Measurements from ENCODE around the gene MPZ.

MPZ gene

DNA sequence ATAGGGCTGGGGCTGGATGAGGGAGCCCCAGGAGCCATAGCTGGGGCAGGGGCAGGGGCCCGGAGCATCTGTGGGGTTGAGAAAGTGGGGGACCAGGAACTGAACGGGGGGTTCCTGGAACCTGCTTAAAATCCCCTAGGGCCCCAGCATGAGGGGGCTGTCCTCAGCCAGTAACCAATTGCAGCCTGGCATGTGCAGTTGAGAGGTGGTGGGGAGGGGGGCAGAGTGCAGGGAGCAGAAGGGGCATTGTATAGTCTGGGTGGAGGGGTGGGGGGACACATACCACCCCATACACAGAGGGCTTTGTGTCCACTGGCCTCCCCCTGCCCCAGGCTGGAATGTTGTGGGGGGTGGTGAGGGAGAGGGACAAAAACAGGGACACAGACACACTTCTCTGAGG is at the start of gene MPZ:
Gene MPZ (minus strand): TSS at position 101 of the 400 bp plus-strand sequence. CDS start 63 bp downstream, at position 38.
- in situ Hi-C loops (cut with MboI; ENCODE audit: low sequenced_read_pairs, unreplicated experiment) = no loop called here
- TF ChIP-seq, protein P1, sequence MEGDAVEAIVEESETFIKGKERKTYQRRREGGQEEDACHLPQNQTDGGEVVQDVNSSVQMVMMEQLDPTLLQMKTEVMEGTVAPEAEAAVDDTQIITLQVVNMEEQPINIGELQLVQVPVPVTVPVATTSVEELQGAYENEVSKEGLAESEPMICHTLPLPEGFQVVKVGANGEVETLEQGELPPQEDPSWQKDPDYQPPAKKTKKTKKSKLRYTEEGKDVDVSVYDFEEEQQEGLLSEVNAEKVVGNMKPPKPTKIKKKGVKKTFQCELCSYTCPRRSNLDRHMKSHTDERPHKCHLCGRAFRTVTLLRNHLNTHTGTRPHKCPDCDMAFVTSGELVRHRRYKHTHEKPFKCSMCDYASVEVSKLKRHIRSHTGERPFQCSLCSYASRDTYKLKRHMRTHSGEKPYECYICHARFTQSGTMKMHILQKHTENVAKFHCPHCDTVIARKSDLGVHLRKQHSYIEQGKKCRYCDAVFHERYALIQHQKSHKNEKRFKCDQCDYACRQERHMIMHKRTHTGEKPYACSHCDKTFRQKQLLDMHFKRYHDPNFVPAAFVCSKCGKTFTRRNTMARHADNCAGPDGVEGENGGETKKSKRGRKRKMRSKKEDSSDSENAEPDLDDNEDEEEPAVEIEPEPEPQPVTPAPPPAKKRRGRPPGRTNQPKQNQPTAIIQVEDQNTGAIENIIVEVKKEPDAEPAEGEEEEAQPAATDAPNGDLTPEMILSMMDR (IDR thresholded peaks at IDR 0.05; ENCODE audit: borderline replicate concordance, control extremely low read depth, extremely low read depth, insufficient read depth, missing control alignments) = no peak
- DNase-seq (ENCODE audit: low spot score) = no peak

- DNase-seq (ENCODE audit: low spot score) = no peak
- in situ Hi-C loops (cut with MboI; ENCODE audit: low sequenced_read_pairs, unreplicated experiment) = no loop called here
- TF ChIP-seq, protein P1 (IDR thresholded peaks at IDR 0.05; ENCODE audit: borderline replicate concordance, control extremely low read depth, extremely low read depth, insufficient read depth, missing control alignments) = no peak
Measured at GRCh38 chr1:161359291-161359690, 49.5 kb upstream of the MPZ start.

DNA sequence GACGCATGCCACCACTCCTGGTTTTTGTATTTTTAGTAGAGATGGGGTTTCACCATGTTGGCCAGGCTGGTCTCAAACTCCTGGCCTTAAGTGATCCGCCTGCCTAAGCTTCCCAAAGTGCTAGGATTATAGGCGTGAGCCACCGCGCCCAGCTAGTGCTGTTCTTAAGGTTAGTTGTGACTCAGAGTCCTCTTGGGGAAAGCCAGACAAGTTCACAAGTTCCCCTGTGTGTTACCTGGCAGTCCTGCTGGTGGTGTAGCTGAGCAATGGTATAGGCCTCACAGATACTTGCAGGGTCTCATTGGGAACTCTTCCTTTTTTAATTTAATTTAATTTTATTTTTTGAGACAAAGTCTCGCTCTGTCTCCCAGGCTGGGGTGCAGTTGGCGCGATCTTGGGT is 47.3 kb upstream of the MPZ start:
- in situ Hi-C loops (cut with MboI; ENCODE audit: low sequenced_read_pairs, unreplicated experiment) = no loop called here
- DNase-seq (ENCODE audit: low spot score) = no peak

DNA sequence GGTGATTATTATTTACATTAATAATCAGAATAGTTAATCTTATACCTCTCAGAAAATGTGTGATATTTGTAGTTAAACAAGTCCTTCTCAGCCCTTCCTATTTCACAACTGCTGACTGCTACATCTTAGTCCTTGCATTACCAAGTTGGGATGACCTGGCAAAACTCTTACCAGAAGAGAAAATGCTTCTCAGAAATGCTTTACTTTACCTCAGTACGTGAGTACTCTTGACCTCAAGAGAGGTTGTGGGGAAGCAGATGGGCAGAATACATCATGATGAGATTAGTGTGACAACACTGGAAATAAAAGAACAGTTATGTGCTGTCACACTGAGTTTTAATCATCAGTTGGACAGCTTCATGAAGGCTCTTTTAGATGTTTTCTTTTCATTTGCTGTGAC is 41.7 kb upstream of the MPZ start:
- no peak for DNase-seq (ENCODE audit: low spot score)
- in situ Hi-C loops (cut with MboI; ENCODE audit: low sequenced_read_pairs, unreplicated experiment) = no loop called here

More for the DNA sequence above, 47.3 kb upstream of the MPZ start:
- TF ChIP-seq, protein P1 (IDR thresholded peaks at IDR 0.05; ENCODE audit: borderline replicate concordance, control extremely low read depth, extremely low read depth, insufficient read depth, missing control alignments) = peak; percentile 7

DNA sequence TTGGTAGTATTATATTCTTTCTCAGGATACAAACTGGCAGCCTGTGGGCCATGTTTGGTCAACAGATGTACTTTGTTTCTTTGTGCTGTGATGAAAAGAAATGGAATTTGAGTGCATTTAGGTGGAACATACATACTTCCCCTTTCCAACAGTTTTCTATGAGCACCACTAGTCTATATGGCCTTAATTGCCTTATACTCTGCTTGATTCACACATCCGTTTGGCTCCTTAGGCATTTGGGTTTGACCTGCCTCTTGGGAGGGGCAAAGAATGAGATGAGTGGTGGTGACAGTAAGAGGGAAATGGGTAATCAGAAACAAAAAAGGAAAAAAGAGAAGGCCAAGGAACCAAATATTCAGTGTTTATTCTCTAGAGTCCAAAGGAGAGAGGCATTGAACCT is 40.9 kb upstream of the MPZ start:
- no peak for DNase-seq (ENCODE audit: low spot score)
- in situ Hi-C loops (cut with MboI; ENCODE audit: low sequenced_read_pairs, unreplicated experiment) = no loop called here

More for the DNA sequence above, 41.7 kb upstream of the MPZ start:
- TF ChIP-seq, protein P1 (IDR thresholded peaks at IDR 0.05; ENCODE audit: borderline replicate concordance, control extremely low read depth, extremely low read depth, insufficient read depth, missing control alignments) = no peak

DNA sequence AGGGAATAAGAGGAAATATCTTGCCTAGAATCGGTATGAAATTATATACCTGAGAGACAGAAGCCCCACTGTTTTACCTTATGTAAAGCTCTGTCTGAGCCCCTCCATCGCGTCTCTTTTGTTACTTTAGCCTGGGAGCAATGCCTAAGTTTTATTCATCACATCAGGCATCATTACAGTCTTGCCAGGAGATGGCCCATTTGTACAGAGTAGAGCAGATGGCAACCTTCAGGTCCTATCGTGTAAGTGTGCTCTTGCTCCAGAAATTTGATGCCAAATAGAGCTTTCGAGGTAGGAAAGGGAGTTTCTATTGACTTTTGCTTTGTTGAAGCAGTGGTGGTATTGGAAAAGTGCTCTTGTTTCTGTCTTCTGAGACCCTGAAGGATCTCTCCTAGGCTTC is 33.1 kb upstream of the MPZ start:
- in situ Hi-C loops (cut with MboI; ENCODE audit: low sequenced_read_pairs, unreplicated experiment) = no loop called here

More for the DNA sequence above, 40.9 kb upstream of the MPZ start:
- TF ChIP-seq, protein P1 (IDR thresholded peaks at IDR 0.05; ENCODE audit: borderline replicate concordance, control extremely low read depth, extremely low read depth, insufficient read depth, missing control alignments) = no peak

More for the DNA sequence above, 33.1 kb upstream of the MPZ start:
- TF ChIP-seq, protein P1 (IDR thresholded peaks at IDR 0.05; ENCODE audit: borderline replicate concordance, control extremely low read depth, extremely low read depth, insufficient read depth, missing control alignments) = no peak
- DNase-seq (ENCODE audit: low spot score) = no peak
